ENCODE results near the gene AIFM2. TPM values are rescaled to one million over a fixed set of nuclear protein-coding genes. Genes with fewer than 3 reads are reported as not detected.
"Not testable (repeated sequence)": the region's sequence is repeated elsewhere in the genome, so short reads cannot be mapped to it uniquely, and the experiment has no call there.

AIFM2 gene
- polyA plus RNA-seq (ENCODE audit: insufficient read length): 3.5 TPM

DNA sequence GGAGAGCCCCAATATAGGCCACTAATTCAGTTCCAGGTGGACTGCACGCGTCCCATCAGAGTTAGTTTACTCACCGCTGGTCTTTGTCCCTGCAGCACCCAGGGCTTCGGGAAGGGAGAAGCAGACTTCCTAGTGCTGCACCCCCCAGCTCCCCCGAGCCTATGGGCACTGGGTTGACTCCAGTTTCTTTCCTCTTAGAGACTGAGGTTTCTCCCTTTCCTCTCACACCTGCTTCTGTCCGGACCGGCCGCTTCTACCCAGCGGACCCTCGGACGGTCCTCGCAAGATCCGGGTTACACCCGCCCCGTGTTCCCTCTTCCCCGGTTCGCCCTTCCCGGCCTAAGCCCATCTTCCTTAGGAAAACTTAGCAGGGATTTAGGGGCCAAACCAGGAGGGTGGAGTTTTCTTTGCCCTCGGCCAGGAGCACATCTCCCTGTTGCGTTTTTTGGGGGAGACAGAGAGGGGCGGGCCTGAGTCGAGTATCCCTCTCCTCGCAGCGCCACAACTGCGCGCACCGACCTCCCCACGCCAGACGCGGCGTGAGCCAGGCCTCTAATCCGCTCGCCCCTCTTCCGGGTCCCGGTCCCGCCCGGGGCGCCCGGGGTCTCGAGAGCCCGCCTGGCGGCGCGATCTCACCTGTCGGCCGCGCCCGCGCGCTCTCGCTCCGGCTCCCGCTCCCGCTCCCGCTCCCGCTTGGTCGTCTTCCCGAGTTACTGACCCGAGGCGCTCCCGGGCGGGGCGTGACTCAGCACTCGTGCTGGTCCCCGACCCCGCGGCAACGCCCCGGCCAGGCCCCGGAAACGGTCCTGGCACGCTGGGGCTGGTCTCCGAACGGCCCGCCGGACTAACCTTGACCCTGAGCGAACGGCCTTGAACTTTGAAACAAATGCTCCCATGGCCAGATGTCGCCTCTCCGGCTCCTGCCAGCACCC lies at the start of gene AIFM2:
AIFM2 (minus strand) TSS at position 728 of the 932 bp plus-strand sequence. CDS start 8,741 bp downstream, outside the sequence.
- DNase-seq: peak; percentile 65

DNA sequence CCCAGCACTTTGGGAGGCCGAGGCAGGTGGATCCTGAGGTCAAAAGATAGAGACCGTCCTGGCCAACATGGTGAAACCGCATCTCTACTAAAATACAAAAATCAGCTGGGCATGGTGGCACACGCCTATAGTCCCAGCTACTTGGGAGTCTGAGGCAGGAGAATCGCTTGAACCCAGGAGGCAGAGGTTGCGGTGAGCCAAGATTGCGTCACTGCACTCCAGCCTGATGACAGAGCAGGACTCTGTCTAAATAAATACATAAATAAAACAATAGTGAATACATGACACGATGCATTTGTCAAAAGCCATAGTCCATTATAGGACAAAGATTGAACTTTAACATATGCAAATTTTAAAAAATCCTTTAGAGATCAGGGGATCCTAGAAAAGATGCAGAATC lies 46.6 kb upstream of the AIFM2 start:
- DNase-seq: not testable (repeated sequence)

DNA sequence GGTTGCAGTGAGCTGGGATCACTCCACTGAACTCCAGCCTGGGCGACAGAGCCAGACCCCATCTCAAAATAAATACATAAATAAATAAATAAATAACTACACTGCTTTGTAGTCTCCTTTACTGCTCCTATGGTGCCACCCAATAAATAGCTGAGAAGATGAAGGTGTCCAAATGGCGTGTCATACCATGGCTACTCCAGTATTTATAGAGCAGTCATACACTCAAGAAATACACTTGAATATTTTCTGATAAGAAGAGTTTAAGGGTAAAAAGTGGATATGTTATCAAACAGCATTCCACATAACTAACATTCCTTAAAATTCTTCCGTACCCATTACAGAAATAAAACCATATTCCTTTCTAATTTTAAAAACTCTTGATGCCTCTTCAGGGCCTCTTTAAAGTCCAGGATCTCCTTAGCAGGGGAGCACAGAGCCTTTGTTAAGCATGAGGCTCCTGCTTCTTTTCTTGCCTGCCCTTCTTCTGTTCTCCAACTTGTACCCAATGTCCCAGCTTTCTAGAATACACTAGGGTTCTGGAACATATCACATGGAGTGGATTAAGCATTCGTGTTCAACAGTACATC lies 45.6 kb upstream of the AIFM2 start:
- DNase-seq: no peak

DNA sequence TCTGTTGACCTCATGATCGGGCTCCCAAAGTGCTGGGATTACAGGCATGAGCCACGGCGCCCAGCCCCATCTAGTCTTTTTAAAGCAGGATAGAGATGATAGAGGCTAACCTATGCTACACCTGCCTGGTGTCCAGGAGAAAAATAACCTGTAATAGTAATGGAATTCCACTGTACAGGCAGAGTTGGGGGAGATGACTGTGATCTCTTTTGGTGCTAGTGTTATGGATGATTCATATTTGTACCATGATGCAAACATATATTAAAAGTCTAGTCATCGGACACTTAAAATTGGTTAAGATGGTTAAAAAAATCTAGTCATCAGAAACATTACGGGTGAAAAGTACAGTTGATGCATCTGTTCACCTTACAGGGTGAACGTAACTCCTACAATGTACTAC lies 43.8 kb upstream of the AIFM2 start:
- DNase-seq: no peak

DNA sequence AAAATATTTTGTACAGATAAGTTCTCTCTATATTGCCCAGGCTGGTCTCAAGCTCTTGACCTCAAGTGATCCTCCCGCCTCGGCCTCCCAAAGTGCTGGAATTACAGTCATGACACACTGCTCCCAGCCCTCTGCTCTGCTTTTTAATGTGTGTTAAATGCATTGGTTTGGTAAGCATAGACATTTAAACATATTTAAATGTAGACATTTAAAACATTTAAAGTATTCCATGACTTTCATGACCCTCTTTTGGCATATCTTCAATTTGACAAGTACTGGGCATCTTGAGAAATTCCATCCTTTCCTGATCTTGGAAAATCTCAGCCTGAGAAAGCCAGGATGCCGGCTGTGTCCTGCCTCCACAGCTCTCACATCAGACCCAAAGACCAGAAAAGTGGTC lies 42.9 kb upstream of the AIFM2 start:
- DNase-seq: no peak

DNA sequence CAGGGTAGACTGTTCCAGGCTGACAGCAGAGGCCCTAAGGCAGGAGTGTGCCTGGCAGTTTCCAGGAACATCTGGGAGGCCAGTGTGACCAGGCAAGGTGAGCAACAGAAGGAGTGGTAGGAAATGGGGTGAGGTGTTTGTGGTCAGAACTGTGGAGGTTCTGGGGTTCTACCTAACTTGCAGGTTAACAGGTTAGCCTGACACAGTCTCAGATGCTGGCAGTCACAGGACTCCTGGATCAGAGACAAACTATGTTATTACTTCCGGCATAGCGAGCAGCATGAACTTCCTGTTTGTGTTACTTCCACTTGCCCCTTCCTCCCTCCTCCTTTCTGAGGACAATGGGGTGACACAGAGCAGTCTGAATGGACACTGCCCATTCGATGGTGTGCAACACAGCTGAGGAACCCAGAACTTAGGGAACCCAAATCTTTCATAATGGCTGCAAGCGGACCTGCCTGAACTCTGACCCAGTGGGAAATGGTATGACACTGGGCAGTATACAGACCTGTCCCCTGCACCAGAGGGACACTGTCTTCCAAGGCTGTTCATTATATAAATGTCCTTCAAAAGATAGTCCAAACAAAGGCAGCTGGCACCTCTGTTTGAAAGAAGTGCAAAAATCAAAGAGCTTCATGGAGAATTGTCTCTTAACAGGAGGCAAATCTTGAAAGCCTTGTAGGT lies 41.6 kb upstream of the AIFM2 start:
- DNase-seq: no peak

DNA sequence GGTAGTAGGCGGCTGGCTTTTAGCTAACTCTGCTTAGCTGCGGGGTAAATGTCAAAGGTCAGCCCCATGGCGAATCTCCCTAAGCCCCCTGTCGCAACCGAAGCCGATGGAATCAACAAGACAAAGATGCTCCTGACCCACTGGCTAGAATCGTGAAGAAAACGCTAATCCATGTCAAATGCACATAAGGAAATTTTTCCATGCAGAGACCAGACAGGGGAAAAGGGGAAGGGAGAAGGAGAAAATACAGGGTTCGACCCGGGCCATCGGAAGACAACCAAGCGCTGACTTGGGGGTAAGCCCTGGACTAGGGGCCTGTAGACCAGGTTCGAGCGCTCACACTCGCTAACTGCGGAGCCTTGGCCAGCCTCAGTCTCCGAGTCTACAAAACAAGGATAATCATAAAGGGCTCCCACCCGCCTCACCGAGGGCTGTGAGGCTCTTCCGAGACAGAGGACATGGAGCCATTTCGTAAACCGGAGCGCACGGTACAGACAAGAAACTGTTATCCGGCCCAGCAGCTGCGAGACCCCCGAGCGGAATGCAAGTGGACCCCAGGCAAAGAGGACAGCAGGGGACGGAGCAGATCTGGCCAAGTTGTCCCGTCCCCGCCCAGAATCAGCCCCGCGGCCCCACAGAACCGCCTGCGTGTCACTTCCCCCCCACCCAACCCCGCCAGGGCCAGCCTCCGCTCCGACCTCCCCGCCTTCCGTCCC lies 37.2 kb upstream of the AIFM2 start:
- peak; percentile 43 for DNase-seq

DNA sequence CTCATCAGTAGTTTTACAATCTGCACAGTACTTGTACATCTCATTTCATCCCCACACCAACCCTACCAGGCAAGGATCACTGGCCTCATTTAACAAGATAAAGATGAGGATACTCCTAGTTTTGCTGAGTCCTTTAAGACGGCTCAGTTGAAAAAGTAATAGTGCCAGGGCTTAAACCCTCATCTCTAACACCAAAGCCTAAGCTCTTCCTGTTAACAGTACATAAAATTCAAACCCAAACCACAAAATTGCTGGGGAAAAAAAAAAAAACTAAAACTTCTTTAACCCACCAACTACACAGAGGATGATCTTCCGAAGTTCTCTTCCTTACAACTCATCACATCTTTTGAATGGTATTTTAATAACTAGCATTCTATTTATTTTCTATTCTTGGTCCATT lies 36.4 kb upstream of the AIFM2 start:
- DNase-seq: no peak

DNA sequence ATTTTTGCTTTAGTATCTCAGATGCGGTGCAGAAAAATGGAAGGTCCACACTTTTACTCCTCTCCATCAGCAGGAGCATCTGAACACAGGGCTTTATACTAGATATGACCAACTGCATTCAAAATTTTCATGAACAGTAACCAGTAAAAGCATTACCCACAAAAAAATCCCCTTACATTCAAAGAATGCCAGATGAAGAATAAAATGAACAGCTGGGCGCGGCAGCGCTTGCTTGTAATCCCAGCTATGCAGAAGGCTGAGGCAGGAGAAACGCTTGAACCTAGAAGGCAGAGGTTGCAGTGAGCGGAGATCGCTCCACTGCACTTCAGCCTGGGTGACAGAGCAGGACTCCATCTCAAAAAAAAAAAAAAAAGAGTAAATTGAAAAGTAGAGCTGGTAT lies 34.6 kb upstream of the AIFM2 start:
- no peak for DNase-seq

DNA sequence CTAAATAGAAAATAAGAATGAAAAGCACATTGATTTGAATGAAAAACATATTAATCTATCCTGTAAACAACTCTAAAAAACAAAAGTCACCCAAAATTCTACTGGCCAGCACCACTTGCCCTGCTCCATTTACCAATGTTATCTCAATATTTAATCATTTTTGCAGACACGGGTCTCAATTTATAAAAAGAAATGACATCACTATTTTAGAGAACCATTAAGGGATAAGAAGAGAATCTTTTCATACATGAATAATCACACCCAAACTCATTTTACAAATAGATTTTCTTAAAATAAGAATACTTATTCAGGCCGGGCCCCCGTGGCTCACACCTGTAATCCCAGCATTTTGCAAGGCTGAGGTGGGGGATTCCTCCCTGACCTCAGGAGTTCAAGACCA lies 33.8 kb upstream of the AIFM2 start:
- DNase-seq: no peak

DNA sequence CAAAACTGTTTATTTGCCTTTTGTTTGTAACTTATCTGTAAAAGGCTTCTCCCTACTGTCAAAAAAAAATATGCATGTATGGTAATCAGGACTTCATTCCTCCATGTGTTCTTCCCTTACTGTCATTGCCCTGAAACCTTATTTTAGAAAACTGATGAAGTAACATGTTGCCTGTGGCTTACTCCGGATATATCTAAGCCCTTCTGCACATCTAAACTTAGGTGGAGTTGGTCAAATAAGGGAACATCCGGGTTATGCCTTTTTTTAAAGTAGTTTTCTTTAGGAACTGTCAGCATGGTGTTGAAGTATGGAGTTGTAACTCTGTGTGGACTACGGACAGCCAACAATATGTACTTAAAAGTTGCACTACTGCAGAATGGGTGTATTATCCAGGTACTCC lies 31.5 kb upstream of the AIFM2 start:
- no peak for DNase-seq

DNA sequence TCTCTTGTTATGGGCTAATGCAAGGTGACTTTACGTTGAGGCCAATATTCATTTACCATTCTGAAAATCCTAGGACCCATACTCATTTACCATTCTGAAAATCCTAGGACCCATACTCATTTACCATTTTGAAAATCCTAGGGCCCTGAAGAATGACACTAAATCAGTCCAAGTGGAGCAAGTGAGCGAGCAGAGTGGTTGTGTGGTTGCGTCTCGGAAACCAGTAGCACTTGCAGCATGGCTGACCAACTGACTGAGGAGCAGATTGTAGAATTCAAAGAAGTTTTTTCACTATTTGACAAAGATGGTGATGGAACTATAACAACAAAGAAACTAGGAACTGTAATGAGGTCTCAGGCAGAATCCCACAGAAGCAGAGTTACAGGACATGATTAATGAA lies 30.8 kb upstream of the AIFM2 start:
- DNase-seq: no peak

DNA sequence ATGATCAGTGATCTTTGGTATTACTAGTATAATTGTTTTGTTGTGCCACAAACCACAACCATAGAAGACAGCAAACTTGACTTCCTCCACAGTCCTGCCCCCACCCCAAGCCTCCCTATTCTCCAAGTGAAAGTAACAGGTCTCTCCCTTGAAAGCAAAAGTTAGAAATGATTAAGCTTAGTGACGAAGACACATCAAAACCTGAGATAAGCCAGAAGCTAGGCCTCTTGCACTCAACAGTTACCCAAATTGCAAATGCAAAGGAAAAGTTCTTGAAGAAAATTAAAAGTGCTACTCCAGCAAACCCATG lies 30.2 kb upstream of the AIFM2 start:
- DNase-seq: no peak

DNA sequence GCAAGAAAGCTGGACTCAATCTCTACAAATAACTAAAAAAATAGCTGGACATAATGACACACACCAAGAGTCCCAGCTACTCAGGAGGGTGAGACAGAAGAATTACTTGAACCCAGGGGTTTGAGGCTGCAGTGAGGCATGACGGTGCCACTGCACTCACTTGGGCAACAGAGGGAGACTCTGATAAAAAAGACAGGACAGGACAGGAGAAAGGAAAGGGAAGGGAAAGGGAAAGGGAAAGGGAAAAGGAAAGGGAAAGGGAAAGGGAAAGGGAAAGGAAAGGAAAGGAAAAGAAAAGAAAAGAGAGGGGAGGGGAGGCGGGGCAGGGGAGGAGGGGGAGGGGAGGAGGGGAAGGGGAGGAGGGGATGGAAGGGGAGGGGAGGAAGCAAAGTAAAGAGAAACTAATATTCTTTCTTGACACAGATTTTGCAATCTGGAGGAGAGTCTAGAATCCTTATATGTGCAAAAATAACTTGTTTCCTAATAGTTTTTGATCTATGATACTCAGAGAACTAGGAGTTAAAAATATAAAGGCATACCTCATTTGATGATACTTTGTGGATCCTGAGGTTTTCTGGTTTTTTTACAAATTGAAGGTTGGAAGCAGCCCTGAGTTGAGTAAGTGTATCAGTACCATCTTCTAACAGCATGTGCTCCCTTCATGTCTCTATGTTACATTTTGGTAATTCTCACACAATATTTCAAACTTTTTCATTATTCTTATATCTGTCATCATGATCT lies 29.7 kb upstream of the AIFM2 start:
- no peak for DNase-seq

DNA sequence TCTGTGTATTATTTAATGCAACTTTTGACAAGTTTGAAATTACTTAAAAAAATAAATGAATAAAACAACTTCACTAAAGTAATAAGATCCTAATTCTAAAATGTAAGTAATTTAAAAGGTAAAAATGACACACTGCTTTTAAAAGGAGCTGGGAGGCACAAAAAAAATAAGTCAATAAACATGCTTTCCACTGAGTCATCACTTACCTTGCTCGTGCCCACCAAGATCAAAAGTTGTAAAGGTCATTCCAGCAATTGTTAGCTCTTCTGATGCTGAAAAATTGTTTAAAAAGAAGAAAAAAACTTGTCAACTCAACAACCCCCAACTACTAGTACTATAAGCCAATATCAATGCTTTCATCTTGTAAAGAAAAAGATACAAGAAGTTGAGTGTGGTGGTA lies 28.2 kb upstream of the AIFM2 start:
- no peak for DNase-seq

DNA sequence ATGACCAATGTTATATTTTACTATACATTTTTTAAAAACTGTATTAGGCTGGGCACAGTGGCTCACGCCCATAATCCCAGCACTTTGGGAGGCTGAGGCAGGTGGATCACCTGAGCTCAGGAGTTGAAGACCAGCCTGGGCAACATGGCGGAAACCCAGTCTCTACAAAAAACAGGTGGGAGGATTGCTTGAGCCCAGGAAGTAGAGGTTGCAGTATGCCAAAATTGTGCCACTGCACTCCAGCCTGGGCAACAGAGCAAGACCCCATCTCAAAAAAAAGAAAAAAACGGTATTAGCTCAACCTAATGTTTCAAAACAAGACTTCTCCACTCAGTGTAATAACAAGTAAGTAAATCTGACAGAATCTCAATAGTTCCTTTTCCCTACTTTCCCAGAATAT lies 26.7 kb upstream of the AIFM2 start:
- DNase-seq: not testable (repeated sequence)

DNA sequence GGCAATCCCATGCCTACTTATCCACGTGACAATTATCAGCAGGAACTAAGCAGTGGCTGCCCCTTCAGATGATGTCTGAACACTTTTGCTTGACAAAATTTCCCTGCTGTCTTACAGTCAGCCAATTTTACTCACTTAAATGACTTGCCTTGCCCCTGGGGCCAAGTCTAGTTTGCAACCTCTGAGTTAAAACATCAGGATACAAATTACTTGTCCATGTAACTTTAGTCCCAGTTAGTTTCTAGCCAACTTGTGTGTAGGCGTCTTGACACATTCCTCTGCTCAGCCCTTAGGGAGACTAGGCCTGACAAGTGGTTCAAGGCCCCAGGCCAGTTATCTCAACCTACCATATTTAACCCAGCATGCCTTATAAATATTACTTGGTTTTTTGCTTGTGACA lies 25.5 kb upstream of the AIFM2 start:
- DNase-seq: no peak

DNA sequence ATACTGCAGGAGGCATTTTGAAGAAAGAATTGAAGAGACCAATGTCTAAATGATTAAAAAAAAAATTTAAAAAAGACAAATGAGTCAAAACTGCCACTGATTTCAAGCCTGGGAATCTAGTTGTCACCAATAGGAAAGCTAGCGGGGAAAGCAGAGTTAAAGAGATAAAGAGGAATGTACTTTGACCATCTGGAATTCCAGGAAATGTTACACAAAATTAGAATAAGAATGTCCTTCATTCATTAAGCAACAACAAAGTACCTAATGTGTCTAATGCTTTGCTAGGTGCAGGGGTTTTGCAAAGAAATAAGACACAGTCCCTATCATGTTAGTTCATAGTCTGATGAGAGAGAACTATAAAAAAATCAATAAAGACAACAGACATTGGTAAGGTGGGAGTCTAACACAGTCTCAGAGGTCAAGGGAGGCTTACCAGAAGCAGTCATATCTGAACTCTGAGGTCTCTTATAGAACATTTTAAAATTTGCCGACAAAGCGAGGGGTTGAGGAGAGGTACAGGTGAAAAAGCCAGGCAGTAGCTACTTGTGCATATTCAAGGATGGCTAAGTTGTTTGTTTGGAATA lies 22.7 kb upstream of the AIFM2 start:
- DNase-seq: no peak

DNA sequence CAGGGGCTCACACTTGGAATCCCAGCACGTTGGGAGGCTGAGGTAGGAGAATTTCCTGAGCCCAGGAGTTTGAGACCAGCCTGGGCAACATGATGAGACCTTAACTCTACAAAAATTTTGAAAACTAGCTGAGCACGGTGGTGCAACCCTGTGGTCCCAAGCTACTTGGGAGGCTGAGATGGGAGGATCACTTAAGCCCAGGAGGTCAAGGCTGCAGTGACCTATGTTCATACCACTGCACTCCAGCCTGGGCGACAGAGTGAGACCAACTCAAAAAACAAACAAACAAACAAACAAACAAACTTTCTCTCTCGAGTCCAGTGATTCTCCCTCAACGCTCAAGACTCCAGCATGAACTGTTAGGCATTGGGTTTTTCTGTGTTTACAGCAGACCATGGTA lies 15.9 kb upstream of the AIFM2 start:
- DNase-seq: no peak

DNA sequence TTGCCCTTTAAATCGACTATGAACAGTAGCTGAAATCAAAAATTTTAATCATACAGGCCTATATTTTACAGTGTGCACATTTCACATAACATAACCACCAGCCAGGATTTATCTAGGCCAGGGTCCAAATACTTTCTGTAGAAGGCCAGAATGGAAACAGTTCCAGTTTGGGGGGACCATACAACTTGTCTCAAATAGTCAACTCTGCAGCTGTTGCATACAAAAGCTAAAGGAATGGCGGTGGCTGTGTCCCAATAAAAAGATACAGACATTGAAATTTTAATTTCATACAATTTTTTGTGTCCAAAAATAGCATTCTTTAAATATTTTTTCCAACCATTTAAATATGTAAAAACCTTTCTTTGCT lies 14.6 kb upstream of the AIFM2 start:
- no peak for DNase-seq

DNA sequence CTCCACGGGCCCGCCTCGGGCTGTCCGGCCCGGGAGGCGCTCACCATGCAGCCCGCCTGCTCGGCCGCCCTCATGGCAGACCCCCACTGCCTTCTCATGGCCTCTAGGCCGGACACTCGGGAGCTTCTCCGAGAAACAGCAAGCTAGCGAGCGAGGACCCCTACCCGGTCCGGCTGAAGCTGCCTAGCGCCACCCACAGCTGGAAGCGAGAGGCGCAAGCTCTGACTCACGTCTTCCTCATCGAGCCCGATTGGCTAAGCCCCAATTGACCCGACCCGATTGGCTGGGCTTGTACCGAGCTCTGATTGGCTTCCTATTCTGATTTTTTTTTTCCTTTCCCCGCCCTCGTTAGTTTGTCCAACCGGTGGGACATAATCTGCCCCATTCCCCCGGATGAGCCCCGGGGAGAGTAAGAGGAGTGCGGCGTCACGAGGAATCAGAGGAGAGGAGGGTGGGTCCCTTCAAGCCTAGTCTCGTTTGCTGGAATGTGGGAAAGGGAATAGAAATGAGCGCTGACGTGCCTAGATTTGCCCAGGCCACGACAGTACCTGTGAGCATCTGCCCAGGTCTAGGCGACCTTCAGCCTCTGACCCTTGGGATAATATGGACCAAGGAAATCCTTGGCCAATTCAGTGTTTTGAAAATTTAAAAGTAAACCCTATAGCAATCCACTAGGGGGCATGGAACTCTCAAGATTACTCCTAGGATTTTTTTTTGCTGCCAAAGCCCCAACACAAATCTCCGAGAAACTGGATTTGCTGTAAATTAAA lies 14.0 kb upstream of the AIFM2 start, which contains the start of gene TYSND1:
TYSND1 (minus strand) TSS at position 212 of the 770 bp plus-strand sequence; CDS start at position 98, 114 bp downstream.
- DNase-seq: peak; percentile 99

All from hindlimb muscle (tissue), 1 donor.